ENCODE data around the gene FLYWCH2.
"Not testable (repeated sequence)": the region's sequence is repeated elsewhere in the genome, so short reads cannot be mapped to it uniquely, and the experiment has no call there.

FLYWCH2 gene

DNA sequence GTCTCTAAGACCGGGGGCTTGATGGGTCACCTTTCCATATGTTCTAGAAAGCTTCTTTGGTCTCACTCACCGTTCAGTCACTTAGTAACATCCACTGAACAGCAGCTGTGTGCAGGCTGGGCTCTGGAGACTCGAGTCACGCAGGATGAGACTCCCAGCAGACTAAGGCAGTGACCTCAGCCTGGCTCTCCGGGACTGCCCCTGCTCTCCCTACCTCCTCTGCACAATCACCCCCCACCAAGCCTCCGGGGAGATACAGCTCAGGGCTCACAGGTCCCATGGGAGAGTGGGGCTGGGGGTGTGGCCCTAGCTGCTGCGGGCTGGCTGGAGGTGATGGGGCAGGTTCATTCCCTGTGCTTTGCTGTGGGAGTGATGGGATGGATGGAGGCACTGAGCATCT lies 14.1 kb downstream of the FLYWCH2 start:
- H3K4me3 Mint-ChIP-seq, result peak overlapping the region; percentile 53
- ATAC-seq, result peak; percentile 99
- no peaks in the 10 kb centered on the region for H3K36me3 Mint-ChIP-seq
- H3K9me3 Mint-ChIP-seq, result no peaks in the 10 kb centered on the region
- H3K27me3 Mint-ChIP-seq, result no peaks in the 10 kb centered on the region
- H3K27ac Mint-ChIP-seq, result peak overlapping the region; percentile 73
- H3K4me1 Mint-ChIP-seq, result peaks cover 25% of the 10 kb centered on the region

DNA sequence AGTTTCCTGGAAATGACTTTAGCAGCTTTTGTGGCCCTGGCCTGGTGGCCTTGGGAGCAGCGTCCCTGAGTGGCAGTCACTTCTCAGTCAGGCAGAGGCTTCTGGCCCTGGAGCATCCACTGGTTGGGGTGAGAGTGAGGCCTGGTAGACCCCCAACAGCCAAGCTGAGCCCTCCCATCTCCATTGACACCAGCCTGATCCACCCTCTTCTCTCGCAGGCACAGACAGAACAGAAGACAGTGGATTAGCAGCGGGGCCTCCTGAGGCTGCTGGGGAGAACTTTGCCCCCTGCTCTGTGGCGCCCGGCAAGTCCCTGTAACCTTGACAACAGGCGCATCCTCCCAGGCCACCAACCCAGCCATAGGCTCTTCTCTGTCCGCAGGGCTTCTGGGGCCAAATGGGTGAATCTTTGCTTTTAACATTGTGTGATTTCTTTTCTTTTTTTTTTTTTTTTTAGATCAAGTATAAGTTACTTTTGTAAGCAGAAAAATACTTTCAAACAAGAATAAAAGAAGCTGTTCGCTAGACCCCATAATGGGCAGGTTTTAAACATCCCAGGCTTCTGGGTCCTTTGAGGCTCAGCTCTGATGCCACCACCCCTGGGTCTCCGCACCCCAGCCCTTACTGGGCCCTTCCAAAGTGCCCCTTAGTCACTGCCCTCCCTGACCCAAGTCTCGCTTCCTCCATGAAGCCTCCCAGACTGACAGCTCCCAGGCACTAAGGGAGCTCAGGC lies 16.0 kb downstream of the FLYWCH2 start:
- no peak overlapping the region for H3K27ac Mint-ChIP-seq
- H3K4me1 Mint-ChIP-seq, result peaks cover 30% of the 10 kb centered on the region
- H3K36me3 Mint-ChIP-seq, result no peaks in the 10 kb centered on the region
- H3K27me3 Mint-ChIP-seq, result no peaks in the 10 kb centered on the region
- H3K4me3 Mint-ChIP-seq, result no peak overlapping the region
- no peaks in the 10 kb centered on the region for H3K9me3 Mint-ChIP-seq
- ATAC-seq, result no peak

DNA sequence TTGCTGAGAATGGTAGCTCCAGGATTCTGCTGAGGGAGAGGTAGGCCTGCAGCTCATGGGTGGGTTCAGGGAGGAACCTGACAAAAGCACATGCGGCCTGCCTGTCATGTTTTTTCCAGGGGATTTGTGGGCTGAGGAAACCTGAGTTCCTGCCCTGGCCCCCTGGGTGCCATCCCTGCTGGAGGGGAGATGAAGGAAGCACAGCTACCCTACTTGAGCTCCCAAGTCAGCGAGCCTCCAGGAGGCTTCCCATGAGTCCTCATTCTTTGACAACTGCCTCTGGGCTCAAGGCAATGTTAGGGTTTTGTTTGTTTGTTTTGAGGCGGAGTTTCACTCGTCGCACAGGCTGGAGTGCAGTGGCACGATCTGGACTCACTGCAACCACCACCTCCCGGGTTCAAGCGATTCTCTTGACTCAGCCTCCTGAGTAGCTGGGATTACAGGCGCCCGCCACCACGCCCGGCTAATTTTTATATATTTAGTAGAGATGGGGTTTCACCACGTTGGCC lies 16.6 kb downstream of the FLYWCH2 start:
- no peak overlapping the region for H3K4me3 Mint-ChIP-seq
- no peaks in the 10 kb centered on the region for H3K27me3 Mint-ChIP-seq
- ATAC-seq, result no peak
- no peak overlapping the region for H3K27ac Mint-ChIP-seq
- no peaks in the 10 kb centered on the region for H3K9me3 Mint-ChIP-seq
- H3K4me1 Mint-ChIP-seq, result peaks cover 36% of the 10 kb centered on the region
- no peaks in the 10 kb centered on the region for H3K36me3 Mint-ChIP-seq

DNA sequence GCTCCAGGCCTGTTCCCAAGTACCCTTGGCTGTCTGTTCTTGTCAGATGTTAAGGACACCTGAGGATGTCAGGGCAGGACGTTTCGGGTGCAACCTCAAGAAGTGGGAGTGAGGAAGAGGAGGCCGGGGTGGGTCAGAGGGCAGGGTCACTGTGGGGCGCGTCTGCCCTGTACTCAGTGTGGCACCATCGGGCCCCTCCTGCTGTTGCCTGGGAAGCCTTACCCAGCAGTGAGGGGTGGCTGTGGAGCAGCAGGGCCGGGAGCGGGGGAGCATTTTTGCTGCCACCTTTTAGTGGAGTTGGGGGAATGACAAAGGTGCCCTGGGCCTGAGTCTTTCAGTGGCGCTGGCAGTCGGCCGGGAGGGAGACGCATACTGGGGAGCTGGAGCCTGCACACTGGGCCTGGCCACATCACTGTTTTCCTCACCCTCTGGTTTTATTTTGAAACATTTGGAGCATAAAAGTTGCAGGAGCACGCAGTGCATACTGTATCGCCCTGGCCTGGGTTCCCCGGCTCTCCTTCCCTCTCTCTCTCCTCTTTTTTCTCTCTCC lies 17.6 kb downstream of the FLYWCH2 start:
- ATAC-seq, result no peak
- Mint-ChIP-seq H3K4me3 (no peak overlapping the region), H3K9me3 (no peaks in the 10 kb centered on the region), H3K27ac (no peak overlapping the region), H3K36me3 (no peaks in the 10 kb centered on the region), H3K27me3 (no peaks in the 10 kb centered on the region), H3K4me1 (peaks cover 41% of the 10 kb centered on the region)

DNA sequence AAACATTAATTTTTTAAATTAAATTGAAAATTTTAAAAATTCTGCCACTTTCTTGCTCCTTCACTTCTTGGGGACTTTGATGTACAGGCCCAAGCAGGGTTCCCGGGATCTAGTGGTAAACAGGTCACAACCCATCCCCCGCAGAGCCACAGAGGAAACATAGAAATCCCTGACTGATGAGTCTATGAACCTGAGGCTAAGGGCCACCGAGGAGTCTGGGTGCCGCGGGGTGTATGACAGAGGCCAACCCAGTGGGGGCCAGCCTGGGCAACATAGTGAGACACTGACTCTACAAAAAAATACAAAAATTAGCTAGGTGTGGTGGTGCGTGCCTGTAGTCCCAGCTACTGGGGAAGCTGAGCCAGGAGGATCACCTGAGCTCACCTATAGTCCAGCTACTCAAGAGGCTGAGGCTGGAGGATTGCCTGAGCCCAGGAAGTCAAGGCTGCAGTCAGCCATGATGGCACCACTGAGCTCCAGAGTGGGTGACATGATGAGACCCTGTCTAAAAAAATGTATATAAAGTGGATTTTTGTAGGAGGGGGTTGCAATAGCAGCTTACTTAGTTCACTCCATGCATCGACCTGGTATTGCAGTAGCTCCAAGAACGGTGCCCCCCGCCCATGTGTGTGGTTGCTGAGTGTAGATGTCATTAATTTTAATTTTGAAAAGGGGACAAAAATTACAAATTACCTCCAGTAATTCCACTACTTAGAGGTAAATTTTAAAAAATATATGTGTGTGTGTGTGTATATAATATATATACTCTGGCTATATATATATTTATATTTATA lies 19.5 kb downstream of the FLYWCH2 start:
- no peak for ATAC-seq
- no peak overlapping the region for H3K27ac Mint-ChIP-seq

DNA sequence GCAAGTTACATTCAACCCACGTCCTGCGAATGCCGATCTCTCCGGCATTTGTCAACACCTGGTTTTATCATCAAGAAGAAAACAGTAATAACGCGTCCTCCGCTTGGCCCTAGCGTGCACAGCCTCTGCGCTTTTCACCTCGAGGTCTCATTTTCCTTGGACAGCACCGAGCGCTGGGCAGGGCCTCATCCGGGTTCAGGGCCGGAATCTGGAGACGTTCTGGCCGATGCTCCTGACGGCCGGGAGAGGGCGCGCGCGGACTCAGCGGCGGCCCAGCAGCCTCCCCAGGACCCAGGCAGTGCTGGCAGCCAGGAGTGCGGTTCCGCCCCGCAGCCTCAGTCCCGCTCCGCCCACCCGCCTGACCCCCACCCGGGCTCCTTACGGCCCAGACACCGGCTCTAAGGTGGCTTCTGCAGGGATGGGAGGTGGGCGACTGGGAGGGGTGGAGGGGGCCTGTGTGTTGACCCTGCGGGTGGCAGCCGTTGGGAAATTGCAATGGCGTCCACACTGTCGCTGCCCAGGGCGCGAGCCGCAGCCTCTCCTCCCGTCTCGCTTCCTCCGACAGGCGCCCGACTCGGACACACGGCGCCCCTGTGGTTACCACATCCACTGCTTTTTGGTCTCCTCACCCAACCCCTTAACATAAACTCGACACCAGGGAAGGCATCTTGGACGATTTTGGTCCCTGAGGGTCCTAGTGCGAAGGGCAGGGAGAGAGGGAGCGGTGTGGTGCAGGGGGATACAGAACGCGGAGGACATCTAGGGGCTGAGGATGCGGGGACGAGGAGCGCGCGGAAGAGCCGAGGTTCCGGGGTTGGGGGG lies 21.3 kb downstream of the FLYWCH2 start:
- Mint-ChIP-seq H3K27ac (peak overlapping the region; percentile 72), H3K4me3 (peak overlapping the region; percentile 90), H3K27me3 (no peaks in the 10 kb centered on the region), H3K9me3 (no peaks in the 10 kb centered on the region), H3K36me3 (no peaks in the 10 kb centered on the region), H3K4me1 (peaks cover 34% of the 10 kb centered on the region)
- ATAC-seq, result peak; percentile 76

More for the DNA sequence above, 19.5 kb downstream of the FLYWCH2 start:
- no peaks in the 10 kb centered on the region for H3K9me3 Mint-ChIP-seq
- peaks cover 44% of the 10 kb centered on the region for H3K4me1 Mint-ChIP-seq
- H3K27me3 Mint-ChIP-seq, result no peaks in the 10 kb centered on the region
- H3K4me3 Mint-ChIP-seq, result no peak overlapping the region
- no peaks in the 10 kb centered on the region for H3K36me3 Mint-ChIP-seq

DNA sequence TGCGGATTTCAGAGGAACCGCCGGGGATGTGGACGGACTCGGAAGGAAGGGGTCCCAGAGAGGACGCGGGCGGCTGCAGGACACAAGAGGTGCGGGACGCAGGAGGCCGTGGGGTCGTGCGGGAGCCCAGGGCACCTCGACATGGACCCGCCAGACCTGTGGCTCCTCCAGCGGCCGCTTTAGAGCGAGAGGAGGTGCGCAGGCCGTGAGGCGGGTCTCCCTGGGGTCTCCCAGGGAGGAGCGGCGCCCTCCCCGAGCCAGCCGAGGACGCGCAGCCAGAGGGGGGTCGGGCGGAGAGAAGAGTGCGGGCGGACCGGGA lies 21.9 kb downstream of the FLYWCH2 start:
- no peaks in the 10 kb centered on the region for H3K36me3 Mint-ChIP-seq
- peaks cover 34% of the 10 kb centered on the region for H3K4me1 Mint-ChIP-seq
- H3K27ac Mint-ChIP-seq, result peak overlapping the region; percentile 72
- H3K27me3 Mint-ChIP-seq, result no peaks in the 10 kb centered on the region
- peak overlapping the region; percentile 90 for H3K4me3 Mint-ChIP-seq
- peak; percentile 4 for ATAC-seq
- H3K9me3 Mint-ChIP-seq, result no peaks in the 10 kb centered on the region

DNA sequence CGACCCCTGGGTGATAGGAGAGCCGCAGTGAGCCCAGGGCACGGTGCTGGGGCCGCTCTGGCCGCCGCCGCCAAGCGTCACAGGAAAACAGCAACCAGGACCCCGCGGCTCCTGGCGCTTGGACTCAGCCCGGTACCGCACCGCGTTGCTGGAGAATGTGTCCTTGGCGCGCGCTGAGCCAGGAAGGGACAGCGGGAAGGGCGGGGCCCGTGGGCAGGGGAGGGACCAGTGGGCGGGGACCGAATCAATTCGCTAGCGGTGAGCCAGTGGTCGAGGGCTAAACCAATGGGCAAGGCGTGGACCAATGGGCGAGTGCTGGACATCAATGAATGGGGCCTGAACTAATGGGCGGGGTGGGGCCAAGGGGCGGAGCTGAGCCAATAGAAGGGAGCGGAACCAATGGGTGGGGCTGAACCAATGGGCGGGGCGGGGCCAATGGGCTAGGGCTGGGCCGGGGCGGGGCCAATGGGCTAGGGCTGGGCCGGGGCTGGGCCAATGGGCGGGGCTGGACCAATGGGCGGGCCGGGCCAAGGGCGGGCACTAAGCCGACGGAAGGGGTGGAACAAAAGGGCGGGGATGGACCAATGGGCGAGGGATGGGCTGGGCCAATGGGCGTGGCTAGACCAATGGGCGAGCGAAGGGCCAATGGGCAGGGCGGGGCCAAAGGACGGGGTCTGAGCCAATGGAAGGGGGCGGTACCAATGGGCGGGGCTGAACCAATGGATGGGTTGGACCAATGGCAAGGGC lies 22.4 kb downstream of the FLYWCH2 start:
- ATAC-seq, result peak; percentile 90
- Mint-ChIP-seq H3K4me3 (peak overlapping the region; percentile 90), H3K9me3 (no peaks in the 10 kb centered on the region), H3K27me3 (no peaks in the 10 kb centered on the region), H3K27ac (peak overlapping the region; percentile 72), H3K4me1 (peaks cover 34% of the 10 kb centered on the region), H3K36me3 (no peaks in the 10 kb centered on the region)

DNA sequence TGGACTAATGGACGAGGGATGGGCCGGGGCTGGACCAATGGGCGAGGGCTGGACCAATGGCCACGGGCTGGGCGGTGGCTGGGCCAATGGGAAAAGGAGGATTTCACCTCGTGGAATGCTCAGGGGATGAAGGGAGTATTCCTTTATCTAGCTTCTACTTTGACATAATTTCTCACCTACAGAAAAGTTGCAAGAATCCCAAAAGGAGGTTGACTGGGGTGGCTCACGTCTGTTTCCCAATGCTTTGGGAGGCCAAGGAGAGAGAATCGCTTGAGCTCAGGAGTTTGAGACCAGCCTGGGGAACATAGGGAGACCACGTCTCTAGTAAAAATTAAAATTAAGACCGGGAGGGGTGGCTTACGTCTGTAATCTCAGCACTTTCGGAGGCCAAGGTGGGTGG lies 23.0 kb downstream of the FLYWCH2 start:
- no peaks in the 10 kb centered on the region for H3K9me3 Mint-ChIP-seq
- ATAC-seq, result no peak
- no peak overlapping the region for H3K27ac Mint-ChIP-seq
- H3K4me1 Mint-ChIP-seq, result peaks cover 34% of the 10 kb centered on the region
- H3K27me3 Mint-ChIP-seq, result no peaks in the 10 kb centered on the region
- peak overlapping the region; percentile 67 for H3K4me3 Mint-ChIP-seq
- no peaks in the 10 kb centered on the region for H3K36me3 Mint-ChIP-seq

DNA sequence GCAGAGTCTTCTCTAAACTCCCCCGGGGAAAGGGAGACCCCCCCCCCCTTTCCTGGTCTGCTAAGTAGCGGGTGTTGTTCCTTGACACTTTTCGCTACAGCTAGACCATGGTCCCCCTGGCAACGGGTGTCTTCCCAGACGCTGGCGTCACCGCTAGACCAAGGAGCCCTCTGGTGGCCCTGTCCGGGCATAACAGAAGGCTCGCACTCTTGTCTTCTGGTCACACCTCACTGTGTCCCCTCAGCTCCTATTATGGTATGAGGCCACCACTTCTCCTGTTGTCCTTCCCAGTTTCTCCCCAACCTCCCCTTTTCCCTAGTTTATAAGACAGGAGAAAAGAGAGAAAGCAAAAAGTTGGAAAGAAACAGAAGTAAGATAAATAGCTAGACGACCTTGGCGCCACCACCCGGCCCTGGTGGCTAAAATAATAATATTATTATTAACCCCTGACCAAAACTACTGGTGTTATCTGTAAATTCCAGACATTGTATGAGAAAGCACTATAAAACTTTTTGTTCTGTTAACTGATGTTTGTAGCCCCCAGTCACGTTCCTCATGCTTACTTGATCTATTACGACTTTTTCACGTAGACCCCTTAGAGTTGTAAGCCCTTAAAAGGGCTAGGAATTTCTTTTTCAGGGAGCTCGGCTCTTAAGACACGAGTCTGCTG lies 24.2 kb downstream of the FLYWCH2 start:
- H3K4me3 Mint-ChIP-seq, result peak overlapping the region; percentile 26
- H3K27ac Mint-ChIP-seq, H3K9me3 Mint-ChIP-seq: not testable (repeated sequence)

DNA sequence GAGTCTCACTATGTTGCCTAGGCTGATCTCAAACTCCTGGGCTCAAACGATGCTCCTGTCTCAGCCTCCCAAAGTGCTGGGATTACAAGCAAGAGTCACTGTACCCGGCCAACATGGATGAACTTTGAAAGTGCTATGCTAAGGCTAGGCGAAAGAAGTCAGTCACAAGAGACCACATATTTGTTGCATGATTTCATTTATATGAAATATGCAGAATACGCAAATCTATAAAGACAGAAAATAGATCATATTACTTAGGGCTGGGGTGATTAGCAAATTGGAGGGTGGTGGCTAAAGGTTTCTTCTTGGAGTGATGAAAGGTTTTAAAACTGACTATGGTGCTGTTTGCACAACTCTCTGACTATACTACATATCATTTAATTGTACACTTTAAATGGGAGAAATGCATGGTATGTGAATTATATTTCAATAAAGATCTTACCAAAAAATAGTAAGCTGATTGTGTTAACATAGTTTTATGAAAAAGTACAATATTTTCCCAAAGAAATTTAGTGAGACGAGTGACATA lies 27.5 kb downstream of the FLYWCH2 start:
- H3K27ac Mint-ChIP-seq, result no peak overlapping the region
- ATAC-seq, result no peak
- H3K9me3 Mint-ChIP-seq, result no peaks in the 10 kb centered on the region
- peaks cover 39% of the 10 kb centered on the region for H3K4me1 Mint-ChIP-seq
- no peak overlapping the region for H3K4me3 Mint-ChIP-seq
- H3K36me3 Mint-ChIP-seq, result peaks cover 5% of the 10 kb centered on the region
- H3K27me3 Mint-ChIP-seq, result no peaks in the 10 kb centered on the region

More for the DNA sequence above, 24.2 kb downstream of the FLYWCH2 start:
- H3K36me3 Mint-ChIP-seq, H3K27me3 Mint-ChIP-seq, ATAC-seq: not testable (repeated sequence)
- peaks cover 41% of the 10 kb centered on the region for H3K4me1 Mint-ChIP-seq

DNA sequence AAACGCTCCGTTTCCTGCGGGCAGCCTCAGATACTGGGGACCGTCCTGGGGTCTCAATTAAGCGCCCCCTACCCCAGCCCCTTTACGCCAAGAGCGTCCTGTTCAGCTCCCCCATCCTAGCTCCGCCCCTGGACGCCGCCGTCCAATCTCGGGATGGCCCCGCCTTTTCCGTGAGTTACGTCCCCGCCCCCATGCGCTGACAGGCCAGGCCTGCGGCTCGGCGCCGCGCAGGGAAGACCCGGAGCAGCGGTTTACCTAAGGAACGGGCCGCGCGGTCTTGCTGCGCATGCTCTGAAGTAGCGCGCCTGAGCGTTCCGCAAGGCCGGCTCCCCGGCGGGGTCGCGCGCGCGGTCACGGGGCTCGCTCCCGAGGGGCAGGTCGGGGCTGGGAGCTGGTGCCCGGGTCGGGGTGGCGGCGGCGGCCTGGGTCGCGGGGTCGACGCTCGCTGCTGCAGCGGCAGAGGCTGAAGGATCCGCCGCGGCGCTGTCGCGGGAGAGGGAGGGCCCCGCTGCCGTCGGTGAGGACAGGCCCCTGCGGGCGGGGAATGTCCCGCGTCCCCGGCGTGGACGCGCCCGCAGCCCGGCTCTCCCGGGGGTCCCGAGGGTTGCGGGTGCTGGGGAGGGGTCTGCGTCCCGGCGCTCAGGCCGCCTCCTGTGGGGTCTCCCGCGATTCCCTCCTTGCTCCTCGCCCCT lies 28.8 kb downstream of the FLYWCH2 start, which contains the start of gene FLYWCH1:
Gene FLYWCH1 (plus strand): TSS at position 294 of the 692 bp plus-strand sequence. CDS start 17,755 bp downstream, outside the sequence.
- peak; percentile 99 for ATAC-seq
- Mint-ChIP-seq H3K36me3 (peaks cover 5% of the 10 kb centered on the region), H3K4me3 (peak within 1 kb of the TSS; percentile 90), H3K27me3 (no peaks in the 10 kb centered on the region), H3K9me3 (no peaks in the 10 kb centered on the region), H3K27ac (peak within 1 kb of the TSS; percentile 72), H3K4me1 (peaks cover 27% of the 10 kb centered on the region)

All from stimulated activated memory B cell treated with anti-CD40 and anti-IgM and Interleukin-4, amounts not matched to agents 10 μg/mL and 1 μg/mL and 100 μg/mL, for 72 hours (primary cell).